ENCODE measurements around the gene RGS9.

RGS9 gene

DNA sequence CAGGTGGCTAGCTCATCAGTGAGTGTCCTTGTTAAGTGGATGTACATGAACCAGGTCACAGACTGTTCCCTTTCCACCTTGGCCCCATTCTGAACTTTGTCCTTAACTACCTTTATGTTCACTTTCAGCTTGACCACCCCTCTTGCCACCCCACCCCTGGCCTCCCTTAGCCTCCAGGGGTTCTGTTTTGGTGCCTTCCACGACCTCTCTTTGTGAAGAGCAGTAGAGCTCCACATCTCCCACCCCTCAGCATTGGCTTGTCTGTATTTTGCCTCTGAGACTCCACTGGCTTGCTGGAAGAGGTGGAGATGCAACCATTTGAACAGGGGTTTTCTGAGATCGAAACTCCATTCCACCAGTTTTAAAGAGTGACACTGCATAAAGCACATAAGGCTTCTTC, 123.5 kb downstream of the RGS9 start:
- DNase-seq = no peak

GRCh38 chr17:65261152-65261551, 124.0 kb downstream of the RGS9 start:
- no peak for DNase-seq

DNA sequence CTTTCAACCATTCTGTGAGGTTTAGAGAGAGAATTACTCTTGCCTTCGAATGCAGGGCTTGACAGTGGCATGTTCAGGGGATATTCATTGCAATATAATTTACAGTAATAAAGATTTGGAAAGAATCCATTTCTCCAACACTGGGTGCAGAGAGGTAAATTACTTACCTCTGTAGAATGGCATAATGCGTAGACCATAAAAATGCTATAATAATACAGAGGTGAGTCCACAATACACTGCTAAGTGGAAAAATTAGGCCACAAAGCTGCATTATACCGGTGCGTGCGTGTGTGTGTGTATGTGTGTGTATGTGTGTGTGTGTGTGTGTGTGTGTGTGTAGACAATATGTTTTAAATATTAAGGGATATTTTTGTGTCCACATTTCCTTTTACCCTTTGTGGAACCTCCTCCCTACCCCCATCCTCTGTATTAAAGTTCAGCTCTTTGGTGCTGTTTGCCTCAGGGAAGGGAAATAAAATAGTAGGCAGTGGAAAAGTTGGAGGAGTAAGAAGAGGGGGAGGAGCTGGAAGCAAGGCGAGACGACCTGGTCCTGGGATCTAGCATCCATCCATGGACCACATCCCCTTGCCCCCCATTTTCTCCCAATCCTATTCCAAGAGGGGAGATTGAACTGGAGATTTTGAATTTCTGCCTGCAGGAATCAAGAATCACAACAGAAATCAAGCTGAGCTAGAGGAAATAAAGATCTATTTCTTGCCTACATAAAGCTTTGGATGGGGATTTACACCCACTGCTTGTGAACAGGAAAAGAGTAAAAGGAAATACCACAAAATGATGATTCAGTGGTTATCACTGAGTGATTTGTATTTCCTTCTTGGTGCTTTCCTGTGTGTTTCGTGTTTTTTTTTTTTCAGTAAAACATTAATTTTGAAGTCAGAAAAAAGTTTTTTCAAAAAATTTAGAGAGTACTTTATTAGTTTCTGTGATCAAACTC, 124.8 kb downstream of the RGS9 start:
- no peak for DNase-seq

DNA sequence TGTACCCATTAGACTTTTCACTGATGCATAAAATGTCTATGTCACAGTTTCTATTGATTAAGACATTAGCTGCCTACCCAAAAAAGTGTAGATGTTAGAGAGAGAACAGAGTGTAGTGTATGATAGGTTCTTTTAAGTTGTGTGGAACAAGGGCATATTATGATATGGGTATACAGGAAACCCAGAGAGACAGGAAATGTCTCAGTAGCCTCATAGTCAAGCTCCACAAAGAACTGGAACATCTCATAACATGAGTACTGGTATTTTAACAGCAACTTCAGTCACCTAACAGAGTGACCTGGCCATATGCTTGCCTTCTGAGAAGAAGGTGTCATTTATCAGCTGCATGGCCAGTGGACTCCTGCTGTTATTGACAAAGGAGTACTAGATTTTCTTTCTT, 128.1 kb downstream of the RGS9 start:
- DNase-seq = no peak

GRCh38 chr17:65268832-65269231, 131.7 kb downstream of the RGS9 start:
- no peak for DNase-seq

DNA sequence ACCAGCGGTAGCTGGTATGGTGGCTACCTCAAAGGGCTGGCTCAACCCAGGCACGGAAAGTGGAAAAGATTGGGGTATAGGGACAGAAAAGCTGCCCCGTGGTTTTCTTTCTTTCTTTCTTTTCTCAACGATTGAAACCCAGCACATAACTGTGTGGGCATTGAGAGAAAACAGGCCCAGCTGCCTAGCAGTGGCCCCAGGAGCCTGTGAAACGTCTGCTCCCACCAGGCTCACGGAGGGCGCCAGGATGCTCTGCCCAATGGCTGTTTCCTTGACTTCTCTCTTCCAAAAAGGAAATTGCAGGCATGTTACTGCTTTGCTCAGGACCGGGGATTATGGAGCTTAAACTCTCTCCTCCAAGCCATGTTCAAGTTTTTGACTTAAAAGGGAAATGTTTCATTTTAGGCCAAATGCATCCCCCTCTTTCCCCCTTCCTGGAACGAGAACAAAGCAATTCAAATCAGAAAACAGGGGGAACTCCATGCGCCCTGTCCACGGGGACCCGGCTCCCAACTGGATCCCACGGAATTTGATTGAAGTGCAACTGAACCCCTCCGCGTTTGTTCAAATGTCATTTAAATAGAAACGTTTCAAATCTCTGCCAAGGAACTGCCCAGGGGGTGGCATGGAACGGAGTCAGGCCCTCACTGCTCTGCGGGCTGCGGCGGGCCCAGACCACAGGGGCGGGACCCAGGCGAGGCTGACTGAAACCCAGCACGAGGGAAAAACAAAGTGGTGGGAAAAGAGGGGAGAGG, 133.5 kb downstream of the RGS9 start:
- DNase-seq = no peak

DNA sequence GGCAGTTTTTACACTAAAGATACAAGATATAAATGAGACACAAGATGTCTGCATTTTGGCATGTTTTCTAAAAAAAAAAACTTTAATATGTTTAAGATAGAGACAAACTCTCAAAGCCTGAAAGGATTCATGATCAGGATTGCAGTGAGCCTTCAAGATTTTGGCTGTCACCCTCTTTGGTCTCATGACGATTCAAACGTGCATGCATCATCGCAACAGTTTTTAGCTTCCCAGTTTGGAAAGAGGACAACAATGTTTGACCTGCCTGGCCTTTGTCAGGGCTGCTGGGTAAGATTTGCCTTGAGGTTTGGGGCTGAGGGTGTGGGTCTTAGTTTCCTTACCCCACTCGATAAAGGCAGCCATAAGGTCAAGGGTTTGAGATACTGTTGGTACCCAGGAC, 134.1 kb downstream of the RGS9 start:
- DNase-seq = no peak

Measured in right kidney (tissue), 1 donor.